RKO (cell line): Measurements from ENCODE around the gene BLM.
"Not testable (repeated sequence)": the region's sequence is repeated elsewhere in the genome, so short reads cannot be mapped to it uniquely, and the experiment has no call there.

Source experiments
- DNase-seq: peaks from one replicate; pipeline ENCODE4 v3.0.0-alpha.2; 2016; ENCODE audit warnings: low spot score

The BLM gene

DNA sequence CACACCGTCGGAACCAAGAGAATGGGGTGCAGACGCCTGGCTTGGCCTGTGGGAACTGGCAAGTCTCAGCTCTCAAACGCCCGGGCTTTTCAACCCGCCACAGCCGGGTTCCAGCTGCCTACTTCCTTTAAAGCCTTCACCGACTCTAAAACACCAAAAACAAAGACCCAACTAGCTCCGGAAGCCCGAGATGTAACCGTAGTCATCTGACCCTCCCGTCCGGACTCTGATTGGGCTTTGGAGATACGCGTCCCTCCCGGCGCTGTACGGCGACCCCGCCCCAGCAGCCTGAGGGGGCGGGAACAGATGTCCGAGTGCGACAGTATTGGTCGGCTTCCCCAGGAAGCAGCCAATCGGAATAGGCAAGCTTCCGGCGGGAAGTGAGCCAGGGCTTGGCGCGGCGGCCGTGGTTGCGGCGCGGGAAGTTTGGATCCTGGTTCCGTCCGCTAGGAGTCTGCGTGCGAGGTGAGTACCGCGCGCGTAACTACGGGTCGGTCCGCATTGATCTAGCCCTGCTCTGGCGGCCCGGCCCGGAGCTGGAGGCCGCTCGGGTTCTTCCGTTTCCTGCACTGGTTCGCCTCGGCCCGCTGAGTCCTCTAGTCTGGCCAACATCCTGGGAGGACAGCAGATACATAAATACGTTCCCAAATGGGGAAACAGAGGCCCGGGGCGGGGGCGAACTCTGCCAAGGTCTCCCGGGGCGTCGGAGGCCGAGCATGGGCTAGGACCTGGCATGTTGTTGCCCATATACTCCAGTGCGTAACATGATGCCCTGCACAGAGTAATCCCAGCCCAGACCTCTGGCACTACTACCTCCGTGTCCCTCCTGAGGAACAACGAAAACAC, at the start of gene BLM:
TSS of gene BLM (plus strand) at position 371 of the 846 bp plus-strand sequence. CDS start 30,047 bp downstream, outside the sequence.
- DNase-seq: peak; percentile 98

DNA sequence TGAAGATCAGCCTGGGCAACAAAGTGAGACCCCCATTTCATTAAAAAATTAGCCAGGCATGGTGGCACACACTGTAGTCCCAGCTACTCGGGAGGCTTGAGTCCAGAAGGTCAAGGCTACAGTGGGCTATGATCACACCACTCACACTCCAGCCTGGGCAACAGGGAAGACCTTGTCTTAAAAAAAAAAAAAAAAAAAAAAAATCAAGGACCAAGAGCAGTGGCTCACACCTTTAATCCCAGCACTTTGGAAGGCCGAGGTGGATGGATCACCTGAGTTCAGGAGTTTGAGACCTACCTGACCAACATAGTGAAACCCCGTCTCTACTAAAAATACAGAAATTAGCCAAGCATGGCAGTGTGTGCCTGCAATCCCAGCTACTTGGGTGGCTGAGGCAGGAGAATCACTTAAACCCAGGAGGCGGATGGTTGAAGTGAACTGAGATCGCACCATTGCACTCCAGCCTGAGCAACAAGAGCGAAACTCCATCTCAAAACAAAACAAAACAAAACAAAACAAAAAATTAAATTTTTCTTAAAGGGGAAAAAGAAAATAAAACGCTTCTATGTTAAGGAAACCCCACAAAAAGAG, 49.3 kb upstream of the BLM start:
- DNase-seq: not testable (repeated sequence)

DNA sequence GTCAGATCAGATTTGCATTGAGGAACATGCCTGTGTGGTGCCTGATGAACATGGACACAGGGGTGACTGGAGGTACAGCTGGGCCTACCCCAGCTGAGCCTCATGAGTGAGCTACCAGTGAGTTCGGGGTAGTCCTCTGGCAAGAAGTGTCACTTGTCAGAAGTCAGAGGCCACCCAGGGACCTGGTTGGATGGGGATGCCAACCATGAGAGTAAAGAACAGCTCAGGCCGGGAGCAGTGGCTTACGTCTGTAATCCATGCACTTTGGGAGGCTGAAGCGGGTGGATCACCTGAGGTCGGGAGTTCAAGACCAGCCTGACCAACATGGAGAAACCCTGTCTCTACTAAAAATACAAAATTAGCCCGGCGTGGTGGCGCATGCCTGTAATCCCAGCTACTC, 46.5 kb upstream of the BLM start:
- not testable (repeated sequence) for DNase-seq

- no peak for DNase-seq
Measured at GRCh38 chr15:90671216-90671615, 45.9 kb upstream of the BLM start.

DNA sequence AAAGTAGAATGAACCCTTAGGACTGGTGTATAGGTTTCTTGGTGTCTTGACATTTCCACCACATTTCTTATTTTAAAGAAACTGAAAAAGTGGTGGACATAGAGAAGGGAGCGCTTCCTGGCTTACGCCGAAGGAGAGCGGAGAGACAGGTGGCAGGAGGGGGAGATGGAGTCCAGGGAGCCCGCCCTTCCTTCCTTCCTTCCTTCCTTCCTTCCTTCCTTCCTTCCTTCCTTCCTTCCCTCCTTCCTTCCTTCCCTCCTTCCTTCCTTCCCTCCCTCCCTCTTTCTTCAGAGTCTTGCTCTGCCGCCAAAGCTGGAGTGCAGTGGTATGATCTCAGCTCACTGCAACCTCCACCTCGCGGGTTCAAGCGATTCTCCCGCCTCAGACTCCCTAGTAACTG, 43.8 kb upstream of the BLM start:
- not testable (repeated sequence) for DNase-seq

- no peak for DNase-seq
Measured at GRCh38 chr15:90674476-90674875, 42.7 kb upstream of the BLM start.

DNA sequence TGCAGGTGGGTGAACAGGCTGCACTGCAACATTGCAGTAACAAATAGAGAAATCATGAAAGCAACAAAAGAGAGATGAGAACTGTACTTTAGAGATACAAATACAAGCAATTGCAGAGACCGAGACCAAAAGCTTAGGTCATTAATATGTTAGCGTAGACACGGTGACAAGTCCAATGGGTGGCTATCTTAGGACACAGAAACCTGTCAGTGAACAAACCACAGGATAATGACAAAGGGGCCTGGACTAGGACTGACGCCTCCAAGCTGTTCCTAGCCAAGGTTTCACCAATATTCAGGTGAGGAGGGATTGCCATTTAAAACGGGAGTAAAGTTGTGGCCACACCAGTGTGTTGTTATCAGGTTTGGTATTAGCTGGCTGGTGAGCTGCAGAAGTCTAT, 41.7 kb upstream of the BLM start:
- no peak for DNase-seq

GRCh38 chr15:90677807-90678790, 39.0 kb upstream of the BLM start:
- no peak for DNase-seq

DNA sequence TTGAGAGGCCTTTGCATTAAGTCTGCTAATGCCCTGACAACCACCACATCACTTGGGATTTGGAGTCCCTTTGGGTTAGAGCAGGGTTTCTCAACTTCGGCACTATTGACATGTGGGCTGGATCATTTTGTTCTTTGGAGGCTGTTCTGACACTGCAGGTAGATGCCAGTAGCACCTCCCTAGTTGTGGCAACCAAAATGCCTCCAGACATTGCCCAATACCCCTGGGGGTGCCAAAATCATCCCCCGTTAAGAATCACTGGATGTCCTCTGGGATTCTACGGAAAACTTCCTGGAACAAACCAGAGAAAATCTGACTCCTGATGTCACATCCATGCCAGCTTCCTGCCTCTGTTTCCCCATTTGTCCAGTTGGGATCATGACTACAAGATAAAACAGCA, 37.2 kb upstream of the BLM start:
- no peak for DNase-seq

DNA sequence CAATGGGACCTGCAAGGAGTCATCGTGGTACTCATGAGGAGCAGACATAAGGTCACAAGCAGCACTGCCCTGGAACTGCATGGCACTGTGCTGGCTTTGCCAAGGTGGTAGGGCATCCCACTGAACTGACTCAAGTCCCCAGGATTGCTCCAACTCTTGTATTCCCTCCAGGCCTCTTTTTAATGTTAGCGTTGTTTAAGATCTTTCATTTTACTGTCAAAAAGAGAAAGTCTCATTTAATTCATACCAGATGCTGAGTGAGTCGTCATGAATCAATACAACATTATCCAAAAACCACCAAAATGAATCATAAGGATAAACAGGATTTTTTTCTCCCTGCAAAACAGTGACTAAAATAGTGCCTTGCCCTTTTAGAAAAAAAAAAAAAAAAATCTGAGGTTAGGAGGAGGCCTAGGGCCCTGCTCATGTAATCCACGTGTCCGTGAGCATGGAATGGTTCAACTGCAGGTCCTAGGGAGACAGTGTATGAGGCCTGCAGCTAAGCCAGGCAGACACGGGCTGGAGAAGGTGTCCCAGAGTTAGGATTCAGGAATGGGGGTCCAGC, 36.7 kb upstream of the BLM start:
- DNase-seq: peak; percentile 79

- no peak for DNase-seq
Measured at GRCh38 chr15:90681056-90681455, 36.1 kb upstream of the BLM start.

- DNase-seq: peak; percentile 49
Measured at GRCh38 chr15:90681480-90681879, 35.7 kb upstream of the BLM start.

DNA sequence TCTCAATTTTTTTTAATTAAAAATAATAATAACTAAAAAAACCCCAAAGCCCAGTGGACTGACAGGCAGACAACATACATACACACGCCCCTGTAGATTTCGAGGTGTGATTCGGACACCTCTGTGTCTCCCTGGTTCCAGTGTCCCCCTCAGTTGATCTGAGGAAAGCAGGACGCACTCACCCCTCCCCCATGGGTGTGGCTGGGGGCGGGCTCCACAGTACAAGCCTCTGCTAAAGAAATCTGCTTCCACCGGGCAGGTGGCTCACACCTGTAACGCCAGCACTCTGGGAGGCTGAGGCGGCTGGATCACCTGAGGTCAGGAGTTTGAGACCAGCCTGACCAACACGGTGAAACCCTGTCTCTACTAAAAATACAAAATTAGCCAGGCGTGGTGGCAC, 33.8 kb upstream of the BLM start:
- DNase-seq: no peak

GRCh38 chr15:90683876-90684275, 33.3 kb upstream of the BLM start:
- no peak for DNase-seq

GRCh38 chr15:90684281-90684680, 32.9 kb upstream of the BLM start:
- no peak for DNase-seq

GRCh38 chr15:90685591-90686434, 31.3 kb upstream of the BLM start:
- DNase-seq: no peak

DNA sequence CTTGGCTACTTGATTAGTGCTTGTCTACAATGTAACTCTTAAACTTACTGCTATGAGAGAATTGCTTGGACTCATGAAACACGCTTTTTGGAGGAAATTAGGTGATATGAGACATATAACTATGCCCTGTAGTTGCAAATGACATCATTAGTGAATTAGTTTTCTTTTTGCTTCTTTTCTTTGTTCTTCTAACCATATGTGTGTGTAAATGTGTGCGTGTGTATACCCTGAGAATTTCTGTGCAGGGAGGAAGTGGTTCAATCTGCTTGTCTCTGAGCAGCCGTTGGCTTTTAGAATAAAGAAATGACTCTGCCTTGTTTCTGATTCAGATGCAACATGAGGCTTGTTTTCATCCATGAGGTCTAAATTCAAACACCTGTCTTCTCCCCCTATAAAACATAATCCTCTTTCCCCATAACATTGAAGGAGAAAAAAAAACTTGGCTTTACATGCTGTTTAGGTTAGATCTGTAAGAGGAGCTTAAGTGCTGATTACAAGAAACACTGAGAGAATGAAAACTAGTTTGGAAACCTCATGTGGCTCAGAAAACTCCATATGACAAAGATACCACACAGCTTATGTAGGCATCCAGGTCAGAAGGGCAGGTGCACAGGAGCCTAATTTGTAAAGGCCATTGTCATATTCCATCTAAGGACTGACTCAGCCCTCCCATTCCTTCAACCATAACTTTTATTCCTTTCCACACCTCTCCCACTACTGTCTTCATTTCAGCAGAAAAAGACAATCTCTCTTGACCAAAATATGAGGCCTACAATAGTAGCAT, 30.5 kb upstream of the BLM start:
- DNase-seq: no peak

GRCh38 chr15:90689326-90689961, 27.7 kb upstream of the BLM start:
- DNase-seq: not testable (repeated sequence)

GRCh38 chr15:90690585-90690984, 26.6 kb upstream of the BLM start:
- DNase-seq: no peak

DNA sequence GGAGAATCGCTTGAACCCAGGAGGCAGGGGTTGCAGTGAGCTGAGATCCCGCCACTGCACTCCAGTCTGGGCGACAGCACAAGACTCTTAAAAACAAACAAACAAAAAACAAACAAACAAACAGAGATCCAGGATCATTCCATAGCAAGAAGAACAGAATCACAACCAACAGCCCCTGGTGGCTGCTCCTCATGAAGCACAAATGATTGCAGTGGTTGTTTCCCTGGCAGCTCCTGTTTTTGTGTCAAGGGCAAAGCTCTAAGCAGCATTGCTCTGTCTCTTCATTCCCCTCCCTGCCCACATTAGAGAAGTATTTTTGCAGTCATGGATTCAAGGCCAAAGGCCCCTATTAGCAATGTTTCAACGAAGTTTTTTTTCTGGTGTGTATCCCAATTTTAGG, 25.8 kb upstream of the BLM start:
- DNase-seq: no peak
